HG02938 (cell line): ENCODE results near the gene MAML1.
"Not testable (repeated sequence)": the region's sequence is repeated elsewhere in the genome, so short reads cannot be mapped to it uniquely, and the experiment has no call there.

Experiments used
- ATAC-seq: cut with Tn5 transposase; IDR thresholded peaks from one replicate; pipeline ENCODE4 v1.9.1; 2021; ENCODE audit warnings: mild to moderate bottlenecking, moderate library complexity; ENCODE audit not compliant: unreplicated experiment

MAML1 gene

DNA sequence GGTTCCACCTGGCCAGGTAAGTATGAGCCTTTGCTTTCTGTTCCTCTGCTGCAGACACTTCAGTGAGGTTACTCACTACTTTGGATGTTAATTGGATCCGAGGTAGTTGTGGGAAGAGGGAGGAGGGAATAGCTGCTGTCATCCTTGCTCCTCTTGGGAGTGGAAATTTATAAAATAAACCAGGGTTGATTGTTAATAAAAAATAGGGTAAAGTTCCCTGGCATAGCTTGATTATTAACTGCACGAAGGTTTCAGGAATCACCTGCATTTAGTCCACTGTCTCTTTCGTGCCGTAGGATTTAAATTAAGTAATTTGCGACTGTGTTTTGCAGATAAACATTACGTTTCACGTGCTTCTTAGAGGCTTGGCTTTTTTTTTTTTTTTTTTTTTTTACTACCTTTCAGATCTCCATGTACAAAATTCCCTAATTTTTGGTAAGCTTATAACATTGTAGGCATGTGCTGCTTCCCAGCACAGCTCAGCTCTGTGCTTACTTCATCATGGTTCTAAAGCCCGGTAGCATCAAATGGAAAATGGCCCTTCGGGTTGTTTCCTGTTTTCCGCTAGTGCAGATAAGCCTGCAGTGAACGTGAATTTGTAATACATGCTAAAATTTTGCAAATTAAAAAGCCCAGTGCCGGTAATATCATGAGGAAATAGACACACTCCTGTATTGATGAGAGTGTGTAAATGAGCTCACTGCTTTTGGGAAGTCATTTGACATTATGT lies 34.3 kb downstream of the MAML1 start:
- no peak for ATAC-seq

DNA sequence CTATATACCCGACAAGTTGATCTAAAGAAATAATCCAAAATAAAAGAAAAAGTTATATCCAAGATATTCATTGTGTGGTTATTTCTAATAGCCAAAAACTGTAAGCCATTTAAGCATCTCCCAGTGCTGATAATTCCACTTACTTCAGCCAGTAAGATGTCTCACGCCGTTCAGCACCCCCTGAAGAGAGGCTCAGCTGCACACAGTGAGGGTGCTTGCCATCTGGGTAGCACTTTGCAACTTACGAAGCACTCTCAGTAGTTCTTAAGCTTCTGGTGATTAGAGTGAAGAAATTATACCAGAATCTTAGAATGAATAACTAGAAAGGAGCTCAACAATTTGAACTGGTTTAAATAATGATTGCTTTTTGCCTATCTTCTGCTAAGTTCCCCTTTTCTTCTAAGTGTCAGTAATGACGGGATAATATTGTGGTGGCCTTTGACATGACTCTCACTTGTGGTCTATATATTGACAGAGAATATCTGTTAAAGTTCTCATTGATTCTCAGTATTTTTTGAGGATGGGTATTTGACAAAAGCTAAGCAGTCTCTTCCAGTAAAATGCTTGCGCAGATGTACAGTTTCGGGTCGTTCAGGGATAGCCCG lies 35.0 kb downstream of the MAML1 start:
- no peak for ATAC-seq

DNA sequence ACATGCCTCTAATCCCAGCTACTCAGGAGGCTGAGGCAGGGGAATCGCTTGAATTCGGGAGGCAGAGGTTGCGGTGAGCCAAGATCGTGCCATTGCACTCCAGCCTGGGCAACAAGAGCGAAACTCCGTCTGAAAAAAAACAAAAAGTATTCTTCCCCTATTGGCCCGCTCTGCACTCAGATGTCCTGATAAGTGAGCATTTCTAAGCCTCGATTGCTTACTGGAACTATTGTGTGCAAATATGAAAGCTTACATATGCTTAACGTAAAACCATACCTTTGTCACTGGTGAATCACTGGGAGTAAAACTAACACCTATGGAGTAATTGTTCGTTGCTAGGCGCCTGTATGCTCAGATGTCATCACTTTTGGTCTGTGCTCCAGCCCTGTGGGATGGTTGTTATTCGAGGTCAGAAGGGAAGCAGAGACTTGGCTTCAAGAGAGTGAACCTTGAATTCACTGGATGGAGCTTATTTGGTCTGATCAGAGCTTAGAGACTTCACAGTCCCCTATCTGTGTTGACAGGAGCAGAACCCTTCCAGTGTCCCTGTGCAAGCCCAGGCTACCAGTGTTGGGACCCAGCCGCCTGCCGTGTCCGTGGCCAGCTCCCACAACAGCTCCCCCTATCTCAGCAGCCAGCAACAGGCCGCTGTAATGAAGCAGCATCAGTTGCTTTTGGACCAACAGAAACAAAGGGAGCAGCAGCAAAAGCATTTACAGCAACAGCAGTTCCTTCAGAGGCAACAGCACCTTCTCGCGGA lies 35.9 kb downstream of the MAML1 start:
- ATAC-seq: no peak

DNA sequence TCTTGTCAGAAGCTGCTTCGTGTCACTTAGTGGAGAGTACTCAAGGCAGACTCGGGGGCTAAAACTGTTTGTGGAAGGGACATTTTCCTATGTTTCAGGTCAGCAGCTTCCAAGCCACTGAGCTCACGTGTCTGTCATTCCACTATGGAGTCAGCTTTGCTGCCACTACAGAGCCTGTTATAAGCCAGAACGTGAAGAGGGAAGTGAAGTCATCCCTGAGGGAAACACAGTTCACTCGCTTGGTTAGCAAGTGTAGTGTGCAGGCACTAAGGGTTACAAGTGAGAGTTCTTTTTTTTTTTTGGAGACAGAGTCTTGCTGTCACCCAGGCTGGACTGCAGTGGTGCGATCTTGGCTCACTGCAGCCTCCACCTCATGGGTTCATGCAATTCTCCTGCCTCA lies 36.6 kb downstream of the MAML1 start:
- no peak for ATAC-seq

DNA sequence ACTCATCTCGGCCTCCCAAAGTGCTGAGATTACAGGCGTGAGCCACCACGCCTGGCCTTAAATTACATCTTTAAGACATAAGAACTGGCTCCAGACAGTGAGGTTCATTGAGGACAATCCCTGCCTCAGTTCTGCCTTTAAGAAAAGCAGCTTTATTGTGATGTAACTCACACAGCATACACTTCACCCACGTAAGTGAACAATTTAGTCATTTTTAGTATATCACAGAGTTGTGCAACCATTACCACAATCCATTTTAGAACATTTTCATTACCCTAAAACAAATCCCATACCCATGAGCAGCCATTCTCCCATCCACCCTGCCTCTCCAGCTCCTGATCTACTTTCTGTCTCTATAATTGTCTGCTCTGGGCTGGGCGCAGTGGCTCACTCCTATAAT lies 37.2 kb downstream of the MAML1 start:
- ATAC-seq: no peak

DNA sequence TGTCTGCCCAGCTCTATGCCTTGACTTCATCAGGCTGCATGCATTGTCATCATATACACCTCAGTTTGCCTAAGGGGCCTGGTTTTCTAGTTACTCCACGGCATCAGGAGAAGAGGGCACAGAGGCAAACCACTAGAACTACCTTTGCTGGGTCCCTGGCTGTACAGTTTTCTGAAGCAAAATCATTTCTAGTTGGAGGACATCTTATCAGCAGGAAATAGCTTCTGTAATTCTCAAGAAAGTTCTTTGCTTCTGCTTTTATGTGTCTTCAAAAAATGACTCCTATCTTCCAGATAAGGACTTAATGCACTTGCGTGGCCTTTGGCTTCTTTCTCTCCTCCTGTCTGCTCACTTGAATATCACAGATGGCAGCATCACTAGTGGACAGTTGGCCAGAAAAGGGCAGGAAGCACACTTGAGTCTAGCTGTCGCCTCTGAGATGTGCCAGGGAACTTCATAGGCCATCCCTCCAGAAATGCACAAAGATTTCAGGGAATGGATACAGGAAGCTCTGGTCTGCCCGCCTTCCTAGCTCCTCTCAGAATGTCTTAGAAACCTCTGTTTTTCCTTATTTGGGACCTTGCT lies 38.8 kb downstream of the MAML1 start:
- no peak for ATAC-seq

DNA sequence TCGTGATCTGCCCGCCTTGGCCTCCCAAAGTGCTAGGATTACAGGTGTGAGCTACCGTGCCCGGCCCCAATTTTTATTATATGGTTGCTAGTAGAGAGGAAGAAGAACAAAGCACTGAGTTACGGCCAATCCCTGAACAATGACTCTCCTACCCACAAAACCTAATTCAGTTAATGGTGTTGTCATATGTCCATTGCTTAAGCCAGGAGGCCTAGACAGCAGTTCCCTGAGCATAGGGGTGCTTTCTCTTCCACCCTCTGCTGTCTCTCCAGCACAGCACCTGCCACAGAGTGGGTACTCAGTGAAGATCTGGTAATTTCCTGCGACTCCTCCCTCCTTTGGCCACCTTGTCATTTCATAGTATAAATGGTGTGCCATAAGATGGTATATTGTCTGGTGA lies 39.7 kb downstream of the MAML1 start:
- no peak for ATAC-seq

DNA sequence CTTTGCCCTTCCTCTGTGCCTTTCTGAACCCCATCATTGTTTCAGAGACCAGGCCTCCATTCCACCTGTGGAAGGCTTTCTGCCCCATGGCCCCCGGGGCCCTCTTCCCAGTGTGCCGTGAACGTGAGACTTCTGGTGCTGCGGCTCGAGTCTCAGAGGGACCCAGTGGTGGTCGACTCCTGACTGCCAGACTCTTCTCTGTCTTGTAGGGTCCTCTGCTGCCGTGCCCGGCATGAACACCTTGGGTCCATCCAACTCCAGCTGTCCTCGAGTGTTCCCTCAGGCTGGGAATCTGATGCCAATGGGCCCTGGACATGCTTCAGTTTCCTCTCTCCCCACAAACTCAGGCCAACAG lies 41.0 kb downstream of the MAML1 start:
- ATAC-seq: no peak

DNA sequence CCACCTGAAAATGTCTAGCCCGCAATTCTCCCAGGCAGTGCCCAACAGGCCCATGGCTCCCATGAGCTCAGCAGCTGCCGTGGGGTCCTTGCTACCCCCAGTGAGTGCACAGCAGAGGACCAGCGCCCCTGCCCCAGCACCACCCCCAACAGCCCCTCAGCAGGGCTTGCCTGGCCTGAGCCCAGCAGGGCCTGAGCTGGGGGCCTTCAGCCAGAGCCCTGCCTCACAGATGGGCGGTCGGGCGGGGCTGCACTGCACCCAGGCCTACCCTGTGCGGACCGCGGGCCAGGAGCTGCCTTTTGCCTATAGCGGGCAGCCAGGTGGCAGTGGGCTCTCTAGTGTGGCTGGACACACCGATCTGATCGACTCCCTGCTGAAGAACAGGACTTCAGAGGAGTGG lies 41.8 kb downstream of the MAML1 start:
- no peak for ATAC-seq

DNA sequence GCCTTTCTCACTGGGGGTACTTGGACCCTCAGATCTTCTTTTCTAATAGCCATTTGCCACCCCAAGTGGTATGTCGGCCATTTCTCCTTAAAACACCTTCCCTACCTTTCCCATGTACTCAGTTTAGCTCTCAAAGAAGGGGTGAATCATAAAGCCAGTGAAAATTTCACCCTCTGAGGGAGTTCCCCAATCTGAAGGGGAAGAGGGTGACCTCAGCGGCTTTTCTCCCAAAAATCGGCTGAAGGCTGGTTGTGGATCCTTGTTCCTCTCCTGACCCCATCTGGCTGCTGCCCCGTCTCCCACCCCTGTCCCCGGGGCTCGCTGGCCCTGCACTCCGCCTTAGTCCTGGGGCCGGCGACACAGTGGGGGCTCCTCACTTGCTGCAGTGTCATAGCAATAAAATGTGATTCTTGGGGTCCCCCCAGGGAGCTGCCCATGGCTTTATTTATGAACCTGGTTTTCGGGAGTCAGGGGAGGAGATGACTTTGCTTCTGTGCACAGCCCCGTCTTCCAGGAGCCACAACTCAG lies 43.9 kb downstream of the MAML1 start:
- ATAC-seq: no peak

DNA sequence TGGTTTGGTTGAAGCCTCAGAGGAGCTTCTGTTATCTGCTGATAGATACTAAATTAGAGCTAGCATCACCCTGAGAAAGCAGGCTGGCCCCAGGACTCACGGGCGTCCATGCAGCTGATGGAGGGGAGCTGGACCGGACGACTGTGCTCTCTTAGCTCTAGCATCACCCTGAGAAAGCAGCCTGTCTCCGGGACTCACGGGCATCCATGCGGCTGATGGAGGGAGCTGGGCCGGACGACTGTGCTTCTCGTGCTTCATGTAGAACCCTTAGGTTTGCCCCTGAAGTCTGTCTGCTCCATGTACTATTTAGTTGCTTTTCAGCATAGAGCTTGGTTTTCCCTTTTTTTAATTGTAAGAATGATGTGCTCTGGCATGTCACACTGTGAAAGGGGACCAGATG lies 44.8 kb downstream of the MAML1 start:
- ATAC-seq: no peak

DNA sequence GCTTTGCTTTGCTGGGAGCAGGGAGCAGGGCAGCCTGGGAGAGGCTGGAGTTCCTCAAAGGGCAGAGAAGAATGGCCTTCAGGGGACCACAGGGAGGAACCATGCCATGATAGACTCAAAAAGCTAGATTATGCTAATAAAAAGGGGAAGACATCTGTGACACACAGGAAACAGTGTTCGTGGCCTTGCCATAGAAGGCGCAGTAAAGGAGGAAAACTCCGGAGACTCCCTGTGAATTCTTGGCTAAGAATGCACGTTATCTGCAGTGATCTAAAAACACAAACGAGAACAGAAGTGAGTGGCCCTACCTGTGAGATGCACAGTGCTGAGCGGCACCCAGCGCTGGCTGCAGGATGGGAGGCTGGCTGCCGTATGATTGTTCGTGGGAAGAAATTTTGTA lies 45.3 kb downstream of the MAML1 start:
- ATAC-seq: no peak

DNA sequence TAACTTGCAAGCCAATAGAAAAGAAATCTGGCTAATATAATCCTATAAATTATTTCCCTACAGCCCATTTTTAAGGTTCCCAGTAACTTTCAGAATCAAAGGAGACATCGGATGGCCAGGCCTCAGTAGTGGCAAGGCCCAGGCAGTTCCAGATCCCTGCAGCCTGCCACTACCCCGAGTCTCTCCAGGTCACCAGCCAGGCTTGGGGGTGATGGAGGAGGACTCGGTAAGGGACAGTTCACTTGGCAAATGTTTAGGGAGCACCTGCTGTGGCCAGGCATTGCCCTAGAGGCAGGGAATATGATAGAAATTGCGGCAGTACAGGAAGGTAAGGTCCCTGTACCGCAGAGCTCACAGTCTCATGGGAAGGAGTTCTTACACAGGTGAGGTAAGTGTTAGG lies 46.0 kb downstream of the MAML1 start:
- no peak for ATAC-seq

DNA sequence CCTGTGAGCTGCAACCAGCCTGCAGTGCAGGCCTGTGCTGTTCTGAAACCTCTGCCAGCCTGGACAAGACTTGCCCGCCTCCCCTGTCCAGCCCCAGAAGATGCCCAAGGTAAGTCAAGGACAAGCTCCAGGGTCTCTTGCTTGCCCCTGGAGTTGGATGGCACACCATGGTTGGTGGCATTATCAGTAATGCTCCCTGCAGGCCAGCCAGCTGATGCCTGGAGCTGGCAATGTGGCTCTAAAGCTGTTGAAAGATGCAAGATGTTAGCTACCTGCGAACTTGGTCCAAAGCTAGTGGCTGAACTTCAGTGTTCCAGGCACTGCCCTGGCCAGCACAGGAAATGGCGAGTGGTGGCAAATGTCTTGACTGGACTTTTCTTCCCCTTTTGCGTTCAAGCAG lies 47.2 kb downstream of the MAML1 start:
- no peak for ATAC-seq

DNA sequence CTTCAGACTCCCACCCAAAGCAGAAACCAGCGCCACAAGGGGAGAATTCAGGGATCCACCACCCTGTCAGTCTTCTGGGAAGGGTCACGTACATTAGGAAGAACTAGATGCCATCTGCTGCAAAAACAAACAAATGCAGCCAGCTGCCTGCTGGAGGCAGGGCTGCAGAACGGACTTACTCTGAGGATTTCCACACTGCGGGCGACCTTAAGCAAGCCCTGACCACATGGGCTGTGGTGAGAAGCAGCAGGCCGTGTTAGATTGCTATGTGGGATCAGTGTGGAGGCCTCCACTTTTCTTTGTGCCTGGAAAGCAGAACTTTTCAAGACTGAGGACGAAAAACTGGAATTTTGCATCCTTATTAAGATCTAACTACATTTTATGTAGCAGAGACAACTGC lies 47.7 kb downstream of the MAML1 start:
- ATAC-seq: no peak

DNA sequence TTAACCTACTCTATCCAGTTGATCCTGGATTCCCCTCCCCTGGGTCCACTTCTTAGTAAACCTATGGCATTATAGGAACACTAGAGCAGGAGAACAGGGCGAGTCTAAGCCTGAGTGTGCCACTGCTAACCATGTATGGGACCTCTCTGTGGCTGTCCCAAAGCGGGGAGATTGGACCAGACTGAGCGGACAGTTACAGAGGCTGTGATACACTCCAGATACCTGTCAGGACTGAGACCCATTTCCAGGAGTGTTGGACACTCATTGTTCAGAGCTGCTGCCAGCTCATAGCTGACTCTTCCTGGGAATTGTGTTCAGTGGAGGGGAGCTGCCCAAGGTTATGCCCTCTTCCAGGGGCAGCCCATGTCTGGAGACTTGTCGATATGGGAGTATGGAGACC lies 49.2 kb downstream of the MAML1 start:
- no peak for ATAC-seq

DNA sequence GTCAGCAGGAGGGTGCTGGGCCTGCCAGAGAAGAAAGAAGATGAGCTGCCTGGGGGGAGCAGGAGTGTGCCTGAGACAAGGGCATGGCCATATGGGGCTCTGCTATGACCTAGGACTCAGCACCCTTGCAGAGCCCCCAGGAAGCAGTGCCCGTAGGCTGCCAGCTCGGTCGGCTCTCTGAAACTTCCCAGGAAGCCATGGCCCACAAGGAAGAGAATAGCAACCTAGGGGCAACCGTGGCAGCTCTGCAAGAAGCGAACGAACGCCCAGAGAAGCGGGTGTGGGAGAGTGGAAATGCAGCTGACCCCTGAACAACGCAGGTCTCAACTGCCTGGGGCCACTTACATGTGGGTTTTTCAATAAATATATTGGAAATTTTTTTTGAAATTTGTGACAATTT lies 50.5 kb downstream of the MAML1 start:
- no peak for ATAC-seq

DNA sequence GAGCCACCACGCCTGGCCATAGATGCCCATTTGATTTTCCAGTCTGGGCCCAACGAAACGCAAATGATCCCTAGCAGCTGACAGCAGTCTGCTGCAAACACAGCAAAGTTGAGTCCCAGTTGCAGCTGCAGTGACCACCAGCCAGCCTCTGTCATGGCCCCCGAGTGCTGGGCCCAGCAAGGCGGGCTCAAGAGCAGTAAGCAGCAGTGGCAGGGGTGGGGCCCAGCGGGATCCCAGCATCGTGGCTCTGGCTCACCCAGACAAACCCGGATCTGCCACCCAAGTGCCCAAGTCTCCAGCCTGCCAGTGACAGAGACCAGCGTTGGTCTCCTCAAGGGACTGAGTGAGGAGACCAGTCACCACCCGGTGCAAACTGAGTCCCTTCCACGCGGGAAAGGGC lies 54.2 kb downstream of the MAML1 start:
- ATAC-seq: no peak

DNA sequence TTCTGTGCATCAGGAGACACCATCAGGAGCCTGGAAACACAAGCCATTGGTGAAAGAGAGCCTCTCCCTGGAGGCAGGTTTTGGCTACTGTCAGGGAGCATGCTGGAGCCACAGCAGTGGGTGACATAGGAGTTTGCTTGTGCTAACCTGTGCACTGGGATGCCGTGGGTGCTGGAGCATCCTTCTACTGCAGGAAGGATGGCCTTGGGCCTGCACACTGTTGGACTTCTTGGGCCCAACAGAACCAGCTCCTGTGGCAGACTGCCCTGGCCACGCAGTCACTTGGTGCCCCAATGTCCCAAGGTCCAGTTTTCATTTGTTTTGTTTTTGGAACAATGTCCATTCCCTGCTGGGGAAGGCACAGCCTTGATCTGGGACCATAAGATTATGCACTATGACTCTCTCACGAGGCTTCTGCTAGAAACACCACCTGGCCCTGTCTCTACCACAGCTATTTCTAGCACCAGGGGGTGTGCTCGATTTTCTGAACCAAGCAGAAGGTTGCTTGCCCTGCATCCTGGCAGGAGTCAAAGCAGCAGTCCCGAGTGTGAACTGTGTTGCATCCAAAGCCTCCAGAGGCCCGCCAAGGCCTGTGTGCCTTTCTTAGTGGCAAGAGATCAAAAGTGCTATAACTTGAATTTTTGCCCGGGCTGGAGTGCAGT lies 55.7 kb downstream of the MAML1 start:
- no peak for ATAC-seq

DNA sequence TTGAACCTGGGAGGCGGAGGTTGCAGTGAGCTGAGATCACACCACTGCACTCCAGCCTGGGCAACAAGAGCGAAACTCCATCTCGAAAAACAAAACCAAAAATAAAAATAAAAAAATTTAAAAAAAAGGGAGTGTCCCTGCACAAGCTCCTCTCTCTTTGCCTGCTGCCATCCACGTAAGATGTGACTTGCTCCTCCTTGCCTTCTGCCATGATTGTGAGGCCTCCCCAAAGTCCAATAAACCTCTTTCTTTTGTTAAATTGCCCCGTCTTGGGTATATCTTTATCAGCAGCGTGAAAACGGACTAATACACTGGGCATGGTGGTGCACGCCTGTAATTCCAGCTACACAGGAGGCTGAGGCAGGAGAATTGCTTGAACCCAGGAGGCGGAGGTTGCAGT lies 56.7 kb downstream of the MAML1 start:
- ATAC-seq: not testable (repeated sequence)
